Right renal pelvis (tissue), 4 donors: Measurements from ENCODE around the gene MYADML2. TPM values are rescaled to one million over a fixed set of nuclear protein-coding genes. Genes with fewer than 3 reads are reported as not detected.

Experiments used
- DNase-seq, 4 donors: peaks; one replicate each; pipeline ENCODE4 v3.0.0-alpha.2; 2013; ENCODE audit warnings: low read depth in 4 of 4, low spot score in 3 of 4, missing footprints in 1 of 4
- polyA plus RNA-seq, 4 donors: library from polyadenylated mRNA; unstranded; fragments of 120-200 nt; gene quantifications; one replicate each; pipeline ENCODE4 v1.2.1, GENCODE V29; 2013; ENCODE audit not compliant: insufficient read length in 4 of 4

The MYADML2 gene
- polyA plus RNA-seq, 4 donors = 0.08 to 0.14 (median 0.11) TPM; not detected in 1

GRCh38 chr17:81902023-81902652, 44.9 kb downstream of the MYADML2 start, which contains the start of gene NPB:
TSS of gene NPB (plus strand) at chr17:81902238. CDS start at chr17:81902278, 40 bp downstream.
- no peak for DNase-seq

GRCh38 chr17:81901167-81902022, 45.6 kb downstream of the MYADML2 start:
- DNase-seq = no peak

GRCh38 chr17:81900181-81900820, 46.7 kb downstream of the MYADML2 start:
- DNase-seq = no peak

DNA sequence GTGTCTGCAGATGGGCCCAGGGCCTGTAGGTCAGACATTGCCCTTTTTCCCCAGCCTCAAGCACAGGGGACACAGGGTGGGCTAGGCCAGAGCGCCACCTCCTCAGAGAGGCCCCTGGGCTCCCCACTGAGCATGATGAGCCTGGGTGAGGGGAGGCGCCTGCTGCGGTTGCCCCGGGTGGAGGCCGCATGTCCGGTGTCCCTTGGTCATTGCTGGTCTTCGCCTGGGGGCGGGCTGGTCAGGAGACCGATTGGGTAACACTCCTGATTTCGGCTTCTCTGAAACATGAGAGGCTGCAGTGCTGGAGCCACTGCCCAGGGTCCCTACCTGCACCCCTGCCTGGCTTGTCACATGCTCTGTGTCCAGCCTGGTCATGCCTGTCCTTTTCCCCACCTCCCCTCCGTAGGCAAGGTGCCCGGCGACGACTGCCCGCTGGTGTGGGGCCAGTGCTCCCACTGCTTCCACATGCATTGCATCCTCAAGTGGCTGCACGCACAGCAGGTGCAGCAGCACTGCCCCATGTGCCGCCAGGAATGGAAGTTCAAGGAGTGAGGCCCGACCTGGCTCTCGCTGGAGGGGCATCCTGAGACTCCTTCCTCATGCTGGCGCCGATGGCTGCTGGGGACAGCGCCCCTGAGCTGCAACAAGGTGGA, 47.4 kb downstream of the MYADML2 start:
- DNase-seq = no peak

DNA sequence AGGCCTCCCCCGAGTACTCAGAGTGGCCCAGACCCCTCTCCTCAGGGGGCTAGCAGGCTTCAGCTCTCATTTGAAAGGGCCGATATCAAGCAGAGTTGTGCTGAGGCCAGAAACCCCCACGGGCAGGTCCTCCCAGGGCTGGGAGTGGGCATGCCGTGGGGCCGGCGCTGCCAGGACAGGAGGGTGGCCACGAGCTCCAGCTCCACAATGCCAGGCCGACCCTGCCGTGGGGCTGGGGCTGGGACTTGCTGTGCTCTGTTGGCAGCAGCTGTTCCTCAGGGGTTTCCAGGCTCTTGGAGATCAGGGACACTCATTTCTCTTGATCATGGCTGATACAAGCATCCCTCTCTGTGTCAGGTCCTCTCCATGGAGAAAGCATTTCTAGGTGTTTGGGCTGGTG, 48.1 kb downstream of the MYADML2 start:
- DNase-seq = no peak

GRCh38 chr17:81898029-81898866, 48.8 kb downstream of the MYADML2 start:
- no peak for DNase-seq

GRCh38 chr17:81895400-81895799, 51.6 kb downstream of the MYADML2 start:
- DNase-seq = no peak

DNA sequence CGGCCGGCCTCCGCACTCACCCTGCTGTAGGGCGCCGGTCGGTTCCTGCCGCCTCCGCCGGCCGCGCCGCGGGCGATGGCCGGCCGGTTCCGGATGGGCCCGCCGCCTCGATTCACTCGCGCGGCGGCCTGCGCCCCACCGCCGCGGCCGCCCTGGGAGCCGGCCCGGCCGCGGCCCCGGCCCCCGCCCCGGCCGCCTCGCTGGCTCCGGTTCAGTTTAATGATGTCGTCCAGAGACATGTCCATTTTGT, 55.8 kb downstream of the MYADML2 start:
- no peak for DNase-seq

GRCh38 chr17:81890447-81891302, 56.4 kb downstream of the MYADML2 start:
- no peak for DNase-seq

Other genes starting within 250 kb of the MYADML2 start
- 10 to 100 TPM; 41.0 to 68.1 (median 43.5) TPM for gene MRPL12, start 243.9 kb downstream of the MYADML2 start, polyA plus RNA-seq
- 10 to 100 TPM; 12.5 to 23.3 (median 13.4) TPM for gene SLC25A10, start 234.9 kb downstream of the MYADML2 start, polyA plus RNA-seq
- gene GCGR, start 143.1 kb downstream of the MYADML2 start, polyA plus RNA-seq = 10 to 100 TPM in 3 of 4 donors, 1 to 10 TPM in 1; 8.4 to 15.5 (median 13.0) TPM
- 100 to 1,000 TPM in 1 of 4 donors, 10 to 100 TPM in 3; 75.3 to 135 (median 90.1) TPM for gene MCRIP1, start 113.9 kb downstream of the MYADML2 start, polyA plus RNA-seq
- gene PPP1R27, start 112.2 kb downstream of the MYADML2 start, polyA plus RNA-seq = under 1 TPM in 3 of 4 donors, not detected in 1; 0.18 to 0.36 (median 0.26) TPM
- 100 to 1,000 TPM; 407 to 439 (median 410) TPM for gene P4HB, start 86.7 kb downstream of the MYADML2 start, polyA plus RNA-seq
- gene ARHGDIA, start 75.9 kb downstream of the MYADML2 start, polyA plus RNA-seq = 100 to 1,000 TPM; 166 to 199 (median 195) TPM
- 10 to 100 TPM; 72.0 to 93.8 (median 79.3) TPM for gene ALYREF, start 55.6 kb downstream of the MYADML2 start, polyA plus RNA-seq
- gene ANAPC11, start 55.5 kb downstream of the MYADML2 start, polyA plus RNA-seq = 100 to 1,000 TPM in 1 of 4 donors, 10 to 100 TPM in 3; 64.7 to 120 (median 81.9) TPM
- under 1 TPM; 0.32 to 1.00 (median 0.48) TPM for gene NPB, start 45.0 kb downstream of the MYADML2 start, polyA plus RNA-seq
- gene PCYT2, start 35.8 kb downstream of the MYADML2 start, polyA plus RNA-seq = 10 to 100 TPM; 44.0 to 53.7 (median 46.6) TPM
- 10 to 100 TPM; 11.4 to 15.0 (median 13.1) TPM for gene SIRT7, start 29.1 kb downstream of the MYADML2 start, polyA plus RNA-seq
- 10 to 100 TPM; 12.3 to 12.6 (median 12.3) TPM for gene MAFG, start 19.5 kb downstream of the MYADML2 start, polyA plus RNA-seq
- gene PYCR1, start 9.9 kb downstream of the MYADML2 start, polyA plus RNA-seq = 10 to 100 TPM; 26.9 to 39.2 (median 28.6) TPM
- gene NOTUM, start 14.0 kb upstream of the MYADML2 start, polyA plus RNA-seq = 1 to 10 TPM; 1.7 to 3.7 (median 2.4) TPM
- gene ASPSCR1, start 30.4 kb upstream of the MYADML2 start, polyA plus RNA-seq = 10 to 100 TPM; 22.0 to 38.4 (median 24.1) TPM
- gene CENPX, start 75.6 kb upstream of the MYADML2 start, polyA plus RNA-seq = 10 to 100 TPM; 37.9 to 49.6 (median 41.8) TPM
- gene LRRC45, start 76.1 kb upstream of the MYADML2 start, polyA plus RNA-seq = 10 to 100 TPM; 10.8 to 16.4 (median 11.9) TPM
- gene RAC3, start 84.4 kb upstream of the MYADML2 start, polyA plus RNA-seq = 10 to 100 TPM in 3 of 4 donors, 1 to 10 TPM in 1; 10.0 to 17.7 (median 12.1) TPM
- 100 to 1,000 TPM in 1 of 4 donors, 10 to 100 TPM in 3; 75.7 to 111 (median 91.6) TPM for gene DCXR, start 90.5 kb upstream of the MYADML2 start, polyA plus RNA-seq
- 10 to 100 TPM; 39.7 to 59.1 (median 47.5) TPM for gene RFNG, start 104.6 kb upstream of the MYADML2 start, polyA plus RNA-seq
- 100 to 1,000 TPM; 107 to 145 (median 110) TPM for gene GPS1, start 104.7 kb upstream of the MYADML2 start, polyA plus RNA-seq
- gene DUS1L, start 118.6 kb upstream of the MYADML2 start, polyA plus RNA-seq = 10 to 100 TPM; 78.2 to 94.1 (median 79.1) TPM
- 10 to 100 TPM; 30.0 to 52.8 (median 37.3) TPM for gene FASN, start 151.0 kb upstream of the MYADML2 start, polyA plus RNA-seq